T-cell (primary cell): ENCODE data around the gene TRAPPC3L. TPM values are rescaled to one million over a fixed set of nuclear protein-coding genes. Genes with fewer than 3 reads are reported as not detected.

Source experiments
- ATAC-seq, 4 experiments: fragments of 200-7000 bp in 3 of 4; fragments of 150-1000 bp in 1 of 4; cut with Tn5 transposase; replicated peaks in 1 of 4; 1 replicate in 3 of 4; 2 replicates in 1 of 4; pipeline ENCODE4 v1.10.0; 2021; ENCODE audit warnings: moderate library complexity in 3 of 4, mild to moderate bottlenecking in 2 of 4, moderate number of reproducible peaks in 1 of 4
- CTCF ChIA-PET, 2 donors: fragments of 300-600 bp; sonication (Branson Sonifier 250); formaldehyde crosslinking; loops; one replicate each; lab custom pipeline; 2022; ENCODE audit warnings: antibody characterized with exemption in 2 of 2; lab: Charles Lee
- POLR2A ChIA-PET, 2 donors: fragments of 300-600 bp; sonication (Branson Sonifier 250); formaldehyde crosslinking; loops; one replicate each; lab custom pipeline; 2022; ENCODE audit warnings: antibody characterized with exemption in 2 of 2; lab: Charles Lee
- DNase-seq, 35 experiments: peaks; one replicate each; pipeline versions ENCODE4 v3.0.0 to v3.0.0-alpha.2; 2013 to 2023
- H3K27ac ChIP-seq: one replicate; pipeline ENCODE4 v1.5.1; 2013; ENCODE audit warnings: low read length
- H3K27me3 ChIP-seq, 2 experiments: replicated peaks in 1 of 2; 1 replicate in 1 of 2; 2 replicates in 1 of 2; pipeline versions ENCODE4 v1.6.1 to v1.7.0; 2013; ENCODE audit warnings: low read length in 1 of 2, mixed read lengths in 1 of 2; ENCODE audit not compliant: control insufficient read depth in 2 of 2, insufficient read depth in 2 of 2; ENCODE audit errors: extremely low read depth in 1 of 2
- H3K36me3 ChIP-seq, 2 donors: 1 replicate in 1 of 2; 2 replicates in 1 of 2; pipeline versions ENCODE4 v1.6.1 to v1.7.0; 2013; ENCODE audit warnings: low read length in 1 of 2; ENCODE audit not compliant: control insufficient read depth in 2 of 2, insufficient read depth in 1 of 2; ENCODE audit errors: extremely low read depth in 1 of 2
- H3K4me1 ChIP-seq, 2 experiments: 1 replicate in 1 of 2; 2 replicates in 1 of 2; pipeline versions ENCODE4 v1.6.1 to v1.7.0; 2013; ENCODE audit warnings: low read length in 2 of 2, mixed read lengths in 1 of 2; ENCODE audit not compliant: insufficient read depth in 2 of 2, control insufficient read depth in 1 of 2; ENCODE audit errors: extremely low read depth in 1 of 2
- H3K4me3 ChIP-seq, 2 donors: 1 replicate in 1 of 2; 2 replicates in 1 of 2; pipeline versions ENCODE4 v1.5.1 to v1.7.0; 2013; ENCODE audit warnings: mild to moderate bottlenecking in 2 of 2, low read length in 1 of 2, moderate library complexity in 1 of 2; ENCODE audit not compliant: control insufficient read depth in 1 of 2; ENCODE audit errors: extremely low read depth in 1 of 2
- H3K9me3 ChIP-seq: 2 replicates; pipeline ENCODE4 v1.7.0; 2013
- H3K27ac Mint-ChIP-seq, 2 donors: one replicate each; pipeline ENCODE4 v1.8.0; 2020 to 2021; ENCODE audit warnings: mild to moderate bottlenecking in 2 of 2, mixed read lengths in 2 of 2
- H3K27me3 Mint-ChIP-seq, 2 donors: one replicate each; pipeline ENCODE4 v1.8.0; 2021 to 2022; ENCODE audit warnings: mixed read lengths in 2 of 2
- H3K36me3 Mint-ChIP-seq: one replicate; pipeline ENCODE4 v1.8.0; 2021; ENCODE audit warnings: mixed read lengths
- H3K4me1 Mint-ChIP-seq, 3 donors: one replicate each; pipeline ENCODE4 v1.8.0; 2020 to 2022; ENCODE audit warnings: mixed read lengths in 3 of 3, mild to moderate bottlenecking in 1 of 3
- H3K4me3 Mint-ChIP-seq, 3 donors: one replicate each; pipeline ENCODE4 v1.8.0; 2020 to 2022; ENCODE audit warnings: mild to moderate bottlenecking in 3 of 3, mixed read lengths in 3 of 3, moderate library complexity in 3 of 3
- H3K9me3 Mint-ChIP-seq, 3 donors: one replicate each; pipeline ENCODE4 v1.8.0; 2020 to 2022; ENCODE audit warnings: mixed read lengths in 3 of 3
- WGBS: methylation state at CpG from one replicate; pipeline ENCODE4 v1.1.5; 2013; ENCODE audit warnings: missing lambda C conversion rate; ENCODE audit not compliant: insufficient coverage; 5-methylcytosine and 5-hydroxymethylcytosine counted together
- total RNA-seq, 35 experiments: library from RNA in 6 of 35; stranded (reverse) in 6 of 35; fragments of 120-200 nt in 1 of 35; gene quantifications; one replicate each; pipeline versions ENCODE4 v1.2.1 to v1.2.4 and lab custom pipeline; 2013 to 2026

TRAPPC3L gene
- total RNA-seq (not detected), total RNA-seq (lab: John Stamatoyannopoulos, UW) (0 to 0.09 (median 0) reads per million in 29 experiments)
- 0.17 TPM for total RNA-seq (2013)

- H3K27ac Mint-ChIP-seq, result no peak within 1 kb of the TSS
These were observed at the start of gene TRAPPC3L for GRCh38 chr6:116545651-116546050. TRAPPC3L (minus strand) TSS chr6:116545684; CDS start chr6:116545514, 170 bp downstream.

GRCh38 chr6:116595247-116595646 lies 49.8 kb upstream of the TRAPPC3L start:
- WGBS, result no CpG with 5 or more reads among the region's 3 CpGs
- Histone ChIP-seq H3K4me3 (no peak overlapping the region), H3K9me3 (no peaks in the 10 kb centered on the region), H3K4me1 (no peaks in the 10 kb centered on the region), H3K27me3 (no peaks in the 10 kb centered on the region), H3K27ac (no peak overlapping the region), H3K36me3 (peaks cover 0 to 46% of the 10 kb centered on the region in 2 donors)
- no peaks in the 10 kb centered on the region for H3K4me1 Mint-ChIP-seq
- no peak overlapping the region for H3K27ac Mint-ChIP-seq
- H3K36me3 Mint-ChIP-seq, result peaks cover 62% of the 10 kb centered on the region
- POLR2A ChIA-PET, result no interaction called here
- no peaks in the 10 kb centered on the region for H3K9me3 Mint-ChIP-seq
- ATAC-seq (no peak), DNase-seq (no peak)
- H3K4me3 Mint-ChIP-seq, result no peak overlapping the region
- CTCF ChIA-PET, result no interaction called here
- no peaks in the 10 kb centered on the region for H3K27me3 Mint-ChIP-seq

More at GRCh38 chr6:116545651-116546050, at the start of gene TRAPPC3L:
- no peaks in the 10 kb centered on the region for H3K36me3 ChIP-seq
- H3K27ac ChIP-seq, result no peak within 1 kb of the TSS
- no peaks in the 10 kb centered on the region for H3K9me3 Mint-ChIP-seq
- no peaks in the 10 kb centered on the region for H3K4me1 Mint-ChIP-seq
- no peaks in the 10 kb centered on the region for H3K4me1 ChIP-seq
- no peak within 1 kb of the TSS for H3K4me3 ChIP-seq
- WGBS, result 100% methylated on average over 1 of the region's 4 CpGs
- peaks cover 15 to 18% of the 10 kb centered on the region in 2 donors for H3K27me3 Mint-ChIP-seq
- no peak within 1 kb of the TSS for H3K4me3 Mint-ChIP-seq
- POLR2A ChIA-PET, result no interaction called here
- H3K36me3 Mint-ChIP-seq, result no peaks in the 10 kb centered on the region
- no peaks in the 10 kb centered on the region for H3K27me3 ChIP-seq
- no peak for ATAC-seq
- CTCF ChIA-PET, result no interaction called here
- no peak for DNase-seq
- H3K9me3 ChIP-seq, result no peaks in the 10 kb centered on the region

GRCh38 chr6:116586738-116587137 lies 41.3 kb upstream of the TRAPPC3L start:
- ATAC-seq, result no peak
- no peak for DNase-seq
- Histone ChIP-seq H3K4me1 (no peaks in the 10 kb centered on the region), H3K27me3 (no peaks in the 10 kb centered on the region), H3K9me3 (no peaks in the 10 kb centered on the region), H3K36me3 (peaks cover 3 to 57% of the 10 kb centered on the region in 2 donors), H3K4me3 (no peak overlapping the region), H3K27ac (no peak overlapping the region)
- Mint-ChIP-seq H3K36me3 (peaks cover 60% of the 10 kb centered on the region), H3K4me3 (no peak overlapping the region), H3K9me3 (no peaks in the 10 kb centered on the region), H3K27ac (no peak overlapping the region), H3K4me1 (peaks cover 2 to 5% (median 3%) of the 10 kb centered on the region in 3 donors), H3K27me3 (no peaks in the 10 kb centered on the region)
- CTCF ChIA-PET, result no interaction called here
- POLR2A ChIA-PET, result no interaction called here
- no CpG with 5 or more reads among the region's 2 CpGs for WGBS

GRCh38 chr6:116586276-116586675 lies 40.8 kb upstream of the TRAPPC3L start:
- H3K27ac ChIP-seq, result no peak overlapping the region
- Mint-ChIP-seq H3K9me3 (no peaks in the 10 kb centered on the region), H3K4me1 (peaks cover 2 to 6% (median 5%) of the 10 kb centered on the region in 3 donors), H3K27ac (no peak overlapping the region), H3K36me3 (peaks cover 59% of the 10 kb centered on the region), H3K4me3 (no peak overlapping the region), H3K27me3 (no peaks in the 10 kb centered on the region)
- ATAC-seq (no peak), DNase-seq (no peak)
- H3K4me1 ChIP-seq, result no peaks in the 10 kb centered on the region
- peaks cover 3 to 55% of the 10 kb centered on the region in 2 donors for H3K36me3 ChIP-seq
- no peak overlapping the region for H3K4me3 ChIP-seq
- no peaks in the 10 kb centered on the region for H3K27me3 ChIP-seq
- ChIA-PET POLR2A (no interaction called here), CTCF (no interaction called here)
- no peaks in the 10 kb centered on the region for H3K9me3 ChIP-seq

- CTCF ChIA-PET, result interaction anchor here in 1 of 2 donors (0.5 to 0.7 kb wide), 2 partner anchors 17 to 58 kb away, joined by 3 to 4 read pairs; no protein-coding TSS in a partner anchor
- H3K27ac Mint-ChIP-seq, result no peak overlapping the region
These were observed 34.7 kb upstream of the TRAPPC3L start for GRCh38 chr6:116580198-116580597.

GRCh38 chr6:116579143-116579542 lies 33.7 kb upstream of the TRAPPC3L start:
- DNase-seq (no peak), ATAC-seq (no peak)
- Mint-ChIP-seq H3K27me3 (no peaks in the 10 kb centered on the region), H3K4me3 (no peak overlapping the region), H3K36me3 (peaks cover 55% of the 10 kb centered on the region), H3K27ac (no peak overlapping the region), H3K4me1 (peaks cover 45 to 49% (median 47%) of the 10 kb centered on the region in 3 donors), H3K9me3 (no peaks in the 10 kb centered on the region)
- no CpG with 5 or more reads among the region's 1 CpG for WGBS
- POLR2A ChIA-PET, result interaction anchor here in 1 of 2 donors (0.6 kb wide), 1 partner anchor 242 kb away, joined by 3 read pairs; no protein-coding TSS in a partner anchor
- Histone ChIP-seq H3K9me3 (no peaks in the 10 kb centered on the region), H3K27ac (no peak overlapping the region), H3K4me3 (no peak overlapping the region), H3K27me3 (no peaks in the 10 kb centered on the region), H3K4me1 (no peaks in the 10 kb centered on the region), H3K36me3 (peaks cover 3 to 34% of the 10 kb centered on the region in 2 donors)
- CTCF ChIA-PET, result interaction anchor here (0.6 to 0.8 kb wide), 2 partner anchors 45 to 366 kb away, joined by 3 to 4 read pairs; no protein-coding TSS in a partner anchor

More at GRCh38 chr6:116580198-116580597, 34.7 kb upstream of the TRAPPC3L start:
- Histone ChIP-seq H3K4me3 (no peak overlapping the region), H3K27ac (no peak overlapping the region), H3K27me3 (no peaks in the 10 kb centered on the region), H3K4me1 (no peaks in the 10 kb centered on the region), H3K9me3 (no peaks in the 10 kb centered on the region), H3K36me3 (peaks cover 3 to 38% of the 10 kb centered on the region in 2 donors)
- no peaks in the 10 kb centered on the region for H3K9me3 Mint-ChIP-seq
- H3K4me3 Mint-ChIP-seq, result no peak overlapping the region
- ATAC-seq, result no peak
- WGBS, result no CpG with 5 or more reads among the region's 2 CpGs
- DNase-seq, result no peak
- peaks cover 61% of the 10 kb centered on the region for H3K36me3 Mint-ChIP-seq
- H3K27me3 Mint-ChIP-seq, result no peaks in the 10 kb centered on the region
- POLR2A ChIA-PET, result interaction anchor here in 1 of 2 donors (1.7 kb wide), 1 partner anchor 9 kb away, joined by 4 read pairs; the partner anchor contains the start of gene RWDD1
- peaks cover 39 to 43% (median 41%) of the 10 kb centered on the region in 3 donors for H3K4me1 Mint-ChIP-seq
